ENCODE measurements around the gene MED13L. TPM values are rescaled to one million over a fixed set of nuclear protein-coding genes. Genes with fewer than 3 reads are reported as not detected.
"Not testable (repeated sequence)": the region's sequence is repeated elsewhere in the genome, so short reads cannot be mapped to it uniquely, and the experiment has no call there.

Gene MED13L
- total RNA-seq, 3 donors from 2014 or later: 248 to 387 (median 279) TPM

GRCh38 chr12:116039081-116039480 is 238.4 kb downstream of the MED13L start:
- TF ChIP-seq POLR2AphosphoS5 (IDR thresholded peaks at IDR 0.05): no peak
- TF ChIP-seq POLR2A (IDR thresholded peaks at IDR 0.05): no peak
- no peak for TF ChIP-seq CTCF (IDR thresholded peaks at IDR 0.05)
- Histone ChIP-seq H3K4me1 (no peaks in the 10 kb centered on the region), H3K27me3 (no peaks in the 10 kb centered on the region), H3K36me3 (no peaks in the 10 kb centered on the region), H3K27ac (no peak overlapping the region), H3K9me3 (no peaks in the 10 kb centered on the region), H3K4me3 (no peak overlapping the region)
- intact Hi-C loops (cut with DNase I; ENCODE audit: low total_unique reads): no loop called here
- DNase-seq (ENCODE audit: low spot score in 2 of 2): no peak

GRCh38 chr12:116037941-116038837 is 239.3 kb downstream of the MED13L start:
- H3K27me3 ChIP-seq: no peaks in the 10 kb centered on the region
- no peaks in the 10 kb centered on the region for H3K4me1 ChIP-seq
- no peak overlapping the region for H3K4me3 ChIP-seq
- DNase-seq (ENCODE audit: low spot score in 2 of 2): no peak
- H3K9me3 ChIP-seq: no peaks in the 10 kb centered on the region
- TF ChIP-seq POLR2A (IDR thresholded peaks at IDR 0.05) (no peak), POLR2AphosphoS5 (IDR thresholded peaks at IDR 0.05) (no peak), CTCF (IDR thresholded peaks at IDR 0.05) (no peak)
- intact Hi-C loops (cut with DNase I; ENCODE audit: low total_unique reads): no loop called here
- H3K36me3 ChIP-seq: no peaks in the 10 kb centered on the region
- no peak overlapping the region for H3K27ac ChIP-seq

GRCh38 chr12:116033765-116034164 is 243.7 kb downstream of the MED13L start:
- H3K9me3 ChIP-seq: peaks cover 4 to 5% of the 10 kb centered on the region in 2 donors
- intact Hi-C loops (cut with DNase I; ENCODE audit: low total_unique reads): no loop called here
- DNase-seq (ENCODE audit: low spot score in 2 of 2): no peak
- H3K4me1 ChIP-seq: no peaks in the 10 kb centered on the region
- H3K36me3 ChIP-seq: no peaks in the 10 kb centered on the region
- no peak overlapping the region for H3K4me3 ChIP-seq
- H3K27ac ChIP-seq: no peak overlapping the region
- no peaks in the 10 kb centered on the region for H3K27me3 ChIP-seq
- TF ChIP-seq CTCF (IDR thresholded peaks at IDR 0.05) (no peak), POLR2AphosphoS5 (IDR thresholded peaks at IDR 0.05) (no peak), POLR2A (IDR thresholded peaks at IDR 0.05) (no peak)

GRCh38 chr12:116031624-116032023 is 245.9 kb downstream of the MED13L start:
- H3K9me3 ChIP-seq; H3K27me3 ChIP-seq; intact Hi-C loops (cut with DNase I; ENCODE audit: low total_unique reads); H3K4me3 ChIP-seq; H3K4me1 ChIP-seq; H3K27ac ChIP-seq; DNase-seq (ENCODE audit: low spot score in 2 of 2); H3K36me3 ChIP-seq: not testable (repeated sequence)

- peaks cover 4 to 5% of the 10 kb centered on the region in 2 donors for H3K9me3 ChIP-seq
- no peak overlapping the region for H3K27ac ChIP-seq
- TF ChIP-seq POLR2AphosphoS5 (IDR thresholded peaks at IDR 0.05) (no peak), POLR2A (IDR thresholded peaks at IDR 0.05) (no peak), CTCF (IDR thresholded peaks at IDR 0.05) (no peak)
- H3K4me1 ChIP-seq: no peaks in the 10 kb centered on the region
- intact Hi-C loops (cut with DNase I; ENCODE audit: low total_unique reads): no loop called here
- DNase-seq (ENCODE audit: low spot score in 2 of 2): no peak
- no peaks in the 10 kb centered on the region for H3K36me3 ChIP-seq
- no peaks in the 10 kb centered on the region for H3K27me3 ChIP-seq
- H3K4me3 ChIP-seq: no peak overlapping the region
Measured at GRCh38 chr12:116028619-116029018, 248.9 kb downstream of the MED13L start.

All from breast epithelium (tissue), 4 donors.